ENCODE measurements around the gene GRIK2. TPM values are rescaled to one million over a fixed set of nuclear protein-coding genes. Genes with fewer than 3 reads are reported as not detected.

The GRIK2 gene
- total RNA-seq, 1 donor from 2014 or later, result 95.5 TPM

GRCh38 chr6:101700655-101701054, 307.1 kb downstream of the GRIK2 start:
- Mint-ChIP-seq H3K27ac (ENCODE audit: unreplicated experiment) (no peak overlapping the region), H3K4me3 (ENCODE audit: unreplicated experiment) (no peak overlapping the region), H3K4me1 (ENCODE audit: low read depth, unreplicated experiment) (no peaks in the 10 kb centered on the region), H3K36me3 (ENCODE audit: unreplicated experiment) (no peaks in the 10 kb centered on the region), H3K27me3 (ENCODE audit: unreplicated experiment) (no peaks in the 10 kb centered on the region), H3K9me3 (ENCODE audit: unreplicated experiment) (no peaks in the 10 kb centered on the region)
- no peak for DNase-seq
- TF ChIP-seq, protein P1, sequence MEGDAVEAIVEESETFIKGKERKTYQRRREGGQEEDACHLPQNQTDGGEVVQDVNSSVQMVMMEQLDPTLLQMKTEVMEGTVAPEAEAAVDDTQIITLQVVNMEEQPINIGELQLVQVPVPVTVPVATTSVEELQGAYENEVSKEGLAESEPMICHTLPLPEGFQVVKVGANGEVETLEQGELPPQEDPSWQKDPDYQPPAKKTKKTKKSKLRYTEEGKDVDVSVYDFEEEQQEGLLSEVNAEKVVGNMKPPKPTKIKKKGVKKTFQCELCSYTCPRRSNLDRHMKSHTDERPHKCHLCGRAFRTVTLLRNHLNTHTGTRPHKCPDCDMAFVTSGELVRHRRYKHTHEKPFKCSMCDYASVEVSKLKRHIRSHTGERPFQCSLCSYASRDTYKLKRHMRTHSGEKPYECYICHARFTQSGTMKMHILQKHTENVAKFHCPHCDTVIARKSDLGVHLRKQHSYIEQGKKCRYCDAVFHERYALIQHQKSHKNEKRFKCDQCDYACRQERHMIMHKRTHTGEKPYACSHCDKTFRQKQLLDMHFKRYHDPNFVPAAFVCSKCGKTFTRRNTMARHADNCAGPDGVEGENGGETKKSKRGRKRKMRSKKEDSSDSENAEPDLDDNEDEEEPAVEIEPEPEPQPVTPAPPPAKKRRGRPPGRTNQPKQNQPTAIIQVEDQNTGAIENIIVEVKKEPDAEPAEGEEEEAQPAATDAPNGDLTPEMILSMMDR (IDR thresholded peaks at IDR 0.05; ENCODE audit: partially characterized antibody, unreplicated experiment), result no peak

- no peak overlapping the region for H3K4me3 Mint-ChIP-seq (ENCODE audit: unreplicated experiment)
Measured at GRCh38 chr6:101703311-101703710, 309.8 kb downstream of the GRIK2 start.

DNA sequence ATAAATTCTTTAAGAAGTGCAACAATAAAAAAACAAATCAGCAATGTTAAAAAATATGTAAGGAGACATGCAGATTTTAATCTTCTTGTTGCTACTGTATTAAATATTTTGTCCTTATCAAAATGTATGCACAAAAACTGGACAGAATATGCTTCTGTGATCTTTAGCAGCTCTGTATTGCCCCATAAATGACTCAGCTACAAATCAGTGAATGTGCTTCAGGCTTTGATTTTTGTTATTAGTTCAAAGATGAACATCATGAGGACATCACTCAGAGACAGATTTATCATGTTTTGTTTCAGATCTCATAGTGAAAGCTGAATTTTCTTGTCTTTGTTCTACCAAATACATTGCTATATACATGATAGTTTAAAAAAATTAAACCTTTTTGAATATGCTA, 312.4 kb downstream of the GRIK2 start:
- DNase-seq, result no peak
- TF ChIP-seq, protein P1 (IDR thresholded peaks at IDR 0.05; ENCODE audit: partially characterized antibody, unreplicated experiment), result no peak
- no peak overlapping the region for H3K4me3 Mint-ChIP-seq (ENCODE audit: unreplicated experiment)
- no peaks in the 10 kb centered on the region for H3K4me1 Mint-ChIP-seq (ENCODE audit: low read depth, unreplicated experiment)
- H3K27me3 Mint-ChIP-seq (ENCODE audit: unreplicated experiment), result no peaks in the 10 kb centered on the region
- H3K9me3 Mint-ChIP-seq (ENCODE audit: unreplicated experiment), result no peaks in the 10 kb centered on the region
- no peak overlapping the region for H3K27ac Mint-ChIP-seq (ENCODE audit: unreplicated experiment)
- H3K36me3 Mint-ChIP-seq (ENCODE audit: unreplicated experiment), result no peaks in the 10 kb centered on the region

More at GRCh38 chr6:101703311-101703710, 309.8 kb downstream of the GRIK2 start:
- Mint-ChIP-seq H3K27ac (ENCODE audit: unreplicated experiment) (no peak overlapping the region), H3K36me3 (ENCODE audit: unreplicated experiment) (no peaks in the 10 kb centered on the region), H3K4me1 (ENCODE audit: low read depth, unreplicated experiment) (no peaks in the 10 kb centered on the region), H3K27me3 (ENCODE audit: unreplicated experiment) (no peaks in the 10 kb centered on the region), H3K9me3 (ENCODE audit: unreplicated experiment) (no peaks in the 10 kb centered on the region)
- no peak for DNase-seq
- TF ChIP-seq, protein P1 (IDR thresholded peaks at IDR 0.05; ENCODE audit: partially characterized antibody, unreplicated experiment), result no peak

GRCh38 chr6:101706576-101706975, 313.1 kb downstream of the GRIK2 start:
- TF ChIP-seq, protein P1 (IDR thresholded peaks at IDR 0.05; ENCODE audit: partially characterized antibody, unreplicated experiment), result no peak
- DNase-seq, result no peak
- no peak overlapping the region for H3K27ac Mint-ChIP-seq (ENCODE audit: unreplicated experiment)

GRCh38 chr6:101711518-101711917, 318.0 kb downstream of the GRIK2 start:
- no peak overlapping the region for H3K4me3 Mint-ChIP-seq (ENCODE audit: unreplicated experiment)
- H3K36me3 Mint-ChIP-seq (ENCODE audit: unreplicated experiment), result no peaks in the 10 kb centered on the region
- TF ChIP-seq, protein P1 (IDR thresholded peaks at IDR 0.05; ENCODE audit: partially characterized antibody, unreplicated experiment), result no peak
- H3K27me3 Mint-ChIP-seq (ENCODE audit: unreplicated experiment), result no peaks in the 10 kb centered on the region
- DNase-seq, result no peak
- no peaks in the 10 kb centered on the region for H3K9me3 Mint-ChIP-seq (ENCODE audit: unreplicated experiment)
- H3K4me1 Mint-ChIP-seq (ENCODE audit: low read depth, unreplicated experiment), result no peaks in the 10 kb centered on the region
- H3K27ac Mint-ChIP-seq (ENCODE audit: unreplicated experiment), result no peak overlapping the region

More at GRCh38 chr6:101706576-101706975, 313.1 kb downstream of the GRIK2 start:
- Mint-ChIP-seq H3K36me3 (ENCODE audit: unreplicated experiment) (no peaks in the 10 kb centered on the region), H3K9me3 (ENCODE audit: unreplicated experiment) (no peaks in the 10 kb centered on the region), H3K4me3 (ENCODE audit: unreplicated experiment) (no peak overlapping the region), H3K4me1 (ENCODE audit: low read depth, unreplicated experiment) (no peaks in the 10 kb centered on the region), H3K27me3 (ENCODE audit: unreplicated experiment) (no peaks in the 10 kb centered on the region)
